ENCODE results near the gene PFAS.

Gene PFAS

GRCh38 chr17:8312251-8312650 is 63.2 kb downstream of the PFAS start:
- no peaks in the 10 kb centered on the region for H3K27me3 ChIP-seq (ENCODE audit: low read length)
- H3K9ac ChIP-seq (ENCODE audit: low read length): no peak overlapping the region
- H3K9me3 ChIP-seq (ENCODE audit: insufficient read depth, low read length): no peaks in the 10 kb centered on the region
- H3K36me3 ChIP-seq (ENCODE audit: low read length): no peaks in the 10 kb centered on the region
- no peaks in the 10 kb centered on the region for H3K79me2 ChIP-seq (ENCODE audit: insufficient read depth, low read length)
- no peak for TF ChIP-seq EZH2phosphoT487 (conservative IDR thresholded peaks at IDR 0.05; ENCODE audit: low read length)
- no peak overlapping the region for H3K4me3 ChIP-seq (ENCODE audit: insufficient read depth, low read length, poor library complexity, severe bottlenecking)
- no peaks in the 10 kb centered on the region for H3K9me2 ChIP-seq (replicated peaks; ENCODE audit: insufficient read depth, low read length)
- H3K4me2 ChIP-seq (ENCODE audit: low read depth, low read length, poor library complexity, severe bottlenecking): no peak overlapping the region
- H2AFZ ChIP-seq (ENCODE audit: low read depth, low read length, severe bottlenecking): no peak overlapping the region
- H3K27ac ChIP-seq (ENCODE audit: low read depth, low read length): no peak overlapping the region
- H3F3A ChIP-seq (ENCODE audit: insufficient read depth): no peaks in the 10 kb centered on the region
- H4K20me1 ChIP-seq (ENCODE audit: low read depth, low read length): no peaks in the 10 kb centered on the region

- Histone ChIP-seq H3K9ac (ENCODE audit: low read length) (no peak overlapping the region), H3F3A (ENCODE audit: insufficient read depth) (no peaks in the 10 kb centered on the region), H3K79me2 (ENCODE audit: insufficient read depth, low read length) (no peaks in the 10 kb centered on the region), H3K9me3 (ENCODE audit: insufficient read depth, low read length) (no peaks in the 10 kb centered on the region), H3K27me3 (ENCODE audit: low read length) (no peaks in the 10 kb centered on the region), H3K36me3 (ENCODE audit: low read length) (no peaks in the 10 kb centered on the region), H3K9me2 (replicated peaks; ENCODE audit: insufficient read depth, low read length) (no peaks in the 10 kb centered on the region), H3K4me2 (ENCODE audit: low read depth, low read length, poor library complexity, severe bottlenecking) (no peak overlapping the region), H3K4me3 (ENCODE audit: insufficient read depth, low read length, poor library complexity, severe bottlenecking) (no peak overlapping the region), H2AFZ (ENCODE audit: low read depth, low read length, severe bottlenecking) (no peak overlapping the region), H3K27ac (ENCODE audit: low read depth, low read length) (no peak overlapping the region), H4K20me1 (ENCODE audit: low read depth, low read length) (no peaks in the 10 kb centered on the region)
- TF ChIP-seq CTCF (IDR thresholded peaks at IDR 0.05; ENCODE audit: insufficient read depth, low read length, poor library complexity, severe bottlenecking) (no peak), EZH2phosphoT487 (conservative IDR thresholded peaks at IDR 0.05; ENCODE audit: low read length) (no peak)
Observed at GRCh38 chr17:8312726-8313600, 63.9 kb downstream of the PFAS start.

- no peaks in the 10 kb centered on the region for H3K36me3 ChIP-seq (ENCODE audit: low read length)
- H3K9ac ChIP-seq (ENCODE audit: low read length): no peak overlapping the region
- H3K4me2 ChIP-seq (ENCODE audit: low read depth, low read length, poor library complexity, severe bottlenecking): no peak overlapping the region
- no peak overlapping the region for H3K27ac ChIP-seq (ENCODE audit: low read depth, low read length)
- H3K9me3 ChIP-seq (ENCODE audit: insufficient read depth, low read length): no peaks in the 10 kb centered on the region
- H3K79me2 ChIP-seq (ENCODE audit: insufficient read depth, low read length): no peaks in the 10 kb centered on the region
- no peaks in the 10 kb centered on the region for H3F3A ChIP-seq (ENCODE audit: insufficient read depth)
- no peaks in the 10 kb centered on the region for H4K20me1 ChIP-seq (ENCODE audit: low read depth, low read length)
- no peaks in the 10 kb centered on the region for H3K9me2 ChIP-seq (replicated peaks; ENCODE audit: insufficient read depth, low read length)
- no peak overlapping the region for H3K4me3 ChIP-seq (ENCODE audit: insufficient read depth, low read length, poor library complexity, severe bottlenecking)
- no peak for TF ChIP-seq EZH2phosphoT487 (conservative IDR thresholded peaks at IDR 0.05; ENCODE audit: low read length)
- no peak for TF ChIP-seq CTCF (IDR thresholded peaks at IDR 0.05; ENCODE audit: insufficient read depth, low read length, poor library complexity, severe bottlenecking)
- H3K27me3 ChIP-seq (ENCODE audit: low read length): no peaks in the 10 kb centered on the region
- H2AFZ ChIP-seq (ENCODE audit: low read depth, low read length, severe bottlenecking): no peak overlapping the region
Observed at GRCh38 chr17:8314797-8315763, 66.0 kb downstream of the PFAS start.
